Stimulated activated CD8-positive, alpha-beta memory T cell treated with anti-CD3 and anti-CD28 coated beads, Interleukin-7, amount 100 ng/mL, for 24 hours (primary cell): ENCODE measurements around the gene NDUFAF7.
"Not testable (repeated sequence)": the region's sequence is repeated elsewhere in the genome, so short reads cannot be mapped to it uniquely, and the experiment has no call there.

Source experiments
- DNase-seq: peaks from one replicate; pipeline ENCODE4 v3.0.0-alpha.2; 2020; ENCODE audit warnings: low read depth

The NDUFAF7 gene

GRCh38 chr2:37215250-37215649, 16.2 kb upstream of the NDUFAF7 start:
- DNase-seq, result no peak

GRCh38 chr2:37219046-37219445, 12.4 kb upstream of the NDUFAF7 start:
- DNase-seq, result no peak

- no peak for DNase-seq
Measured at GRCh38 chr2:37223131-37223530, 8.3 kb upstream of the NDUFAF7 start.

GRCh38 chr2:37224063-37224462, 7.4 kb upstream of the NDUFAF7 start:
- DNase-seq, result no peak

GRCh38 chr2:37225129-37225528, 6.3 kb upstream of the NDUFAF7 start:
- DNase-seq, result not testable (repeated sequence)

GRCh38 chr2:37226863-37227262, 4.6 kb upstream of the NDUFAF7 start:
- DNase-seq, result no peak

GRCh38 chr2:37228788-37229187, 2.7 kb upstream of the NDUFAF7 start:
- no peak for DNase-seq

- no peak for DNase-seq
Measured at GRCh38 chr2:37230581-37230980, 877 bp upstream of the NDUFAF7 start.

GRCh38 chr2:37232131-37232933, 874 bp downstream of the NDUFAF7 start:
- no peak for DNase-seq

- no peak for DNase-seq
Measured at GRCh38 chr2:37243435-37243834, 12.0 kb downstream of the NDUFAF7 start.

- DNase-seq, result no peak
Measured at GRCh38 chr2:37244017-37244416, 12.6 kb downstream of the NDUFAF7 start.

- DNase-seq, result no peak
Measured at GRCh38 chr2:37244755-37245154, 13.3 kb downstream of the NDUFAF7 start.

- no peak for DNase-seq
Measured at GRCh38 chr2:37246205-37246604, 14.7 kb downstream of the NDUFAF7 start.

- DNase-seq, result no peak
Measured at GRCh38 chr2:37250869-37251740, 19.6 kb downstream of the NDUFAF7 start.

- DNase-seq, result no peak
Measured at GRCh38 chr2:37262522-37262921, 31.1 kb downstream of the NDUFAF7 start.

GRCh38 chr2:37263839-37264238, 32.4 kb downstream of the NDUFAF7 start:
- DNase-seq, result no peak

GRCh38 chr2:37267685-37268084, 36.2 kb downstream of the NDUFAF7 start:
- DNase-seq, result no peak

- DNase-seq, result no peak
Measured at GRCh38 chr2:37268111-37268510, 36.7 kb downstream of the NDUFAF7 start.

- no peak for DNase-seq
Measured at GRCh38 chr2:37271376-37272067, 40.1 kb downstream of the NDUFAF7 start.

- no peak for DNase-seq
Measured at GRCh38 chr2:37274359-37274965, 43.0 kb downstream of the NDUFAF7 start.

- DNase-seq, result no peak
Measured at GRCh38 chr2:37276291-37276690, 44.8 kb downstream of the NDUFAF7 start.

- DNase-seq, result no peak
Measured at GRCh38 chr2:37281916-37282315, 50.5 kb downstream of the NDUFAF7 start.
